Neutrophil (primary cell): Measurements from ENCODE around the gene DMXL2.

ENCODE experiments used
- H3K27ac ChIP-seq: fragments of 200-600 bp; sonication (generic); 2 replicates; pipeline ENCODE4 v1.5.1; 2016; ENCODE audit warnings: mild to moderate bottlenecking, moderate library complexity
- H3K27me3 ChIP-seq: fragments of 200-600 bp; sonication (generic); 2 replicates; pipeline ENCODE4 v1.6.0; 2016; ENCODE audit warnings: mild to moderate bottlenecking
- H3K36me3 ChIP-seq: fragments of 200-600 bp; sonication (generic); 2 replicates; pipeline ENCODE4 v1.5.1; 2017
- H3K4me1 ChIP-seq, 2 experiments: fragments of 200-600 bp in 1 of 2; sonication (generic) in 1 of 2; 1 replicate in 1 of 2; 2 replicates in 1 of 2; pipeline versions ENCODE4 v1.5.1 to v1.6.1; 2013 to 2016; ENCODE audit warnings: low read depth in 1 of 2, low read length in 1 of 2, mild to moderate bottlenecking in 1 of 2, moderate library complexity in 1 of 2; ENCODE audit not compliant: control insufficient read depth in 1 of 2, insufficient read depth in 1 of 2
- H3K4me3 ChIP-seq, 2 experiments: fragments of 200-600 bp in 1 of 2; sonication (generic) in 1 of 2; 1 replicate in 1 of 2; 2 replicates in 1 of 2; pipeline ENCODE4 v1.5.1; 2013 to 2016; ENCODE audit warnings: low read depth in 1 of 2, low read length in 1 of 2, mild to moderate bottlenecking in 1 of 2, moderate library complexity in 1 of 2
- H3K9me3 ChIP-seq: fragments of 200-600 bp; sonication (generic); 2 replicates; pipeline ENCODE4 v1.5.1; 2016
- CTCF ChIP-seq: fragments of 200-600 bp; sonication (generic); IDR thresholded peaks from 2 replicates; pipeline ENCODE4 v1.5.1; 2016; ENCODE audit warnings: antibody characterized with exemption

Gene DMXL2

DNA sequence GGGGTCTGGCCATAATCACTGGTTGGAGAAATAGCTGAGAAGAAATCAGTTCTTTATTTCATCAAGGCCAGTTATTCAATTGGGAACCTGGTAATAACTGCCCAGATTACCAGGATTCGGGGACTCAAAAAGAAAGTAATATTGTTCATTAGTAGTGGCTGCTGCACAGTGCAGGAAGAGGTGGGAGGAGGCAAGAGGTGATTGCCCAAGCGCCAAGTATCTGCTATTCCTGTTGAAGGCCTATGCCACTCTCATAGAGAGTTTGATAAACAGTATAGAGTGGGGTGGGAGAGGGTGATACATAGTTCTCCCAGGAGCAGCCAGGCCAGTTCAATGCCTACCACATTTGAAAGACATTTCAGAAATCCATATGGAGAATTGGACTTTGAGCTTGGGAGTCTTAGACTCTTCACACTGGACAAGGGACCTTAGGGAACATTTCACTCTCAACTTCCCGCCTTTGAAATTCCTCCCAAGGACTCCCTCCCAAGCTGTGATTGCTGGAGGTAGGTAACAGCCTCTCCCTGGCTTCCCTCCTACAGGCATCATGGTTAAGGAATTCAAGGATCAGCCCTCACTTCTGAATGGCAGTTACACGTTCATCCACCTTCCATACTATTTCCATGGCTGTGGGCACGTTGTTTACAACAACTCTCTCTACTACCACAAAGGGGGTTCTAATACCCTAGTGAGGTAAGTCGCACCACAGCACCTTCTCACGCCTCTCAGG, 221.4 kb downstream of the DMXL2 start:
- no peak for TF ChIP-seq CTCF
- H3K9me3 ChIP-seq = no peaks in the 10 kb centered on the region
- no peaks in the 10 kb centered on the region for H3K36me3 ChIP-seq
- peaks cover 15 to 17% of the 10 kb centered on the region in 2 experiments for H3K4me1 ChIP-seq
- peaks cover 8% of the 10 kb centered on the region for H3K27me3 ChIP-seq
- H3K4me3 ChIP-seq = no peak overlapping the region
- no peak overlapping the region for H3K27ac ChIP-seq

DNA sequence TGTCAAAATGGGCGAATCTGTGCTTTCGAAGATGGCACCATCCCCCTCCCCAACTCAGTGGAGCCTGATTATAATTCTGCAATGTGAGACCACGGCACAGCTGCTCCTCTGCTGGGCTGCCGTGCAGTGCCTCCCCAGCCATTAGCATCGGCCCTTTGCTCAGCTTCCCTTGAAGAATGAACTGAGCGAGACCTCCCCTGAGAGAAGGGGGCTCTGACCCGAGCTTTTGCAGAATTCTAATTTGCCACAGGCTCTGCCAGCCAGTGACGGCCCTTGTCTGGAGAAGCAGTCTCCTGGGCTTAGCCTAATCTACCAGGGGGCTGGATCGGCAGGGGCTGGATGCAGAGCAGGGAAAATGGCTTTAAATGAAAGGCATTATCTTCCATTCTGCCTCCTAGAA, 223.9 kb downstream of the DMXL2 start:
- H3K27ac ChIP-seq = no peak overlapping the region
- TF ChIP-seq CTCF = no peak

More for the DNA sequence above, 223.9 kb downstream of the DMXL2 start:
- Histone ChIP-seq H3K27me3 (no peaks in the 10 kb centered on the region), H3K4me3 (no peak overlapping the region), H3K36me3 (no peaks in the 10 kb centered on the region), H3K4me1 (peaks cover 39 to 41% of the 10 kb centered on the region in 2 experiments), H3K9me3 (no peaks in the 10 kb centered on the region)
